Prostate gland (tissue), 2 donors: ENCODE data around the gene PCDHGA7.

Source experiments
- POLR2AphosphoS5 ChIP-seq: sonication (generic); formaldehyde crosslinking; IDR thresholded peaks from one replicate; pipeline ENCODE4 v1.6.1; 2017; ENCODE audit warnings: antibody characterized with exemption
- TF ChIP-seq, protein P1 (sequence below), 4 experiments: fragments of 200-600 bp in 2 of 4; fragments of 450-650 bp in 2 of 4; sonication (generic) in 2 of 4; IDR thresholded peaks; 1 replicate in 3 of 4; 2 replicates in 1 of 4; pipeline ENCODE4 v1.5.1; 2016 to 2019; ENCODE audit warnings: antibody characterized with exemption in 4 of 4, mild to moderate bottlenecking in 2 of 4, moderate library complexity in 2 of 4

DNA sequence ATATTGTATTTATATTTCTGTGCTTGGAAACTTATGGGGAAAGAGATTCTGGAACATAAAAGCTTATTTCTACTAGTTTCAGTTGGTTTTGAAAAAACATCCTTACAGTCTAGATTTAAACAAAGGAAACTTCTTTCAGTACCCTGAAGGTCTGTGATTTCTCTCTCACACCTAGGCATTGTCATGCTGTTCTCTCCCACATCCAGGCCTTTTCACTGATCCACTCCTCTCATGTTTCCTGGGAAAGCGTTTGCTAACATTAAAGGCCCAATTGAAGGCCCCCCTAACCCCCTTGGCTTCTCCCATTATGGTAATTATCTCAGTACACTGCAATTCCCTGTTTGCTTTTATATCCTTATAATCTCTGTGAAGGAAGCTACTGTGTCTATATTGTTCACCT is 39.8 kb upstream of the PCDHGA7 start:
- TF ChIP-seq, protein P1, sequence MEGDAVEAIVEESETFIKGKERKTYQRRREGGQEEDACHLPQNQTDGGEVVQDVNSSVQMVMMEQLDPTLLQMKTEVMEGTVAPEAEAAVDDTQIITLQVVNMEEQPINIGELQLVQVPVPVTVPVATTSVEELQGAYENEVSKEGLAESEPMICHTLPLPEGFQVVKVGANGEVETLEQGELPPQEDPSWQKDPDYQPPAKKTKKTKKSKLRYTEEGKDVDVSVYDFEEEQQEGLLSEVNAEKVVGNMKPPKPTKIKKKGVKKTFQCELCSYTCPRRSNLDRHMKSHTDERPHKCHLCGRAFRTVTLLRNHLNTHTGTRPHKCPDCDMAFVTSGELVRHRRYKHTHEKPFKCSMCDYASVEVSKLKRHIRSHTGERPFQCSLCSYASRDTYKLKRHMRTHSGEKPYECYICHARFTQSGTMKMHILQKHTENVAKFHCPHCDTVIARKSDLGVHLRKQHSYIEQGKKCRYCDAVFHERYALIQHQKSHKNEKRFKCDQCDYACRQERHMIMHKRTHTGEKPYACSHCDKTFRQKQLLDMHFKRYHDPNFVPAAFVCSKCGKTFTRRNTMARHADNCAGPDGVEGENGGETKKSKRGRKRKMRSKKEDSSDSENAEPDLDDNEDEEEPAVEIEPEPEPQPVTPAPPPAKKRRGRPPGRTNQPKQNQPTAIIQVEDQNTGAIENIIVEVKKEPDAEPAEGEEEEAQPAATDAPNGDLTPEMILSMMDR (IDR thresholded peaks at IDR 0.05): no peak
- no peak for TF ChIP-seq POLR2AphosphoS5
